Motor neuron (in vitro differentiated cells): Measurements from ENCODE around the gene SEZ6L. TPM values are rescaled to one million over a fixed set of nuclear protein-coding genes. Genes with fewer than 3 reads are reported as not detected.

Experiments used
- ATAC-seq, 8 experiments: fragments of 200-7000 bp; cut with Tn5 transposase; replicated peaks in 6 of 8; 2 replicates each; pipeline ENCODE4 v1.8.0; 2021; ENCODE audit warnings: mild to moderate bottlenecking in 8 of 8, moderate library complexity in 8 of 8
- H3K27ac ChIP-seq, 2 donors: fragments of 250-450 bp; sonication (Bioruptor Pico); 2 replicates each; pipeline ENCODE4 v1.9.0; 2021; ENCODE audit warnings: antibody characterized with exemption in 2 of 2, mild to moderate bottlenecking in 2 of 2, moderate library complexity in 1 of 2
- H3K4me1 ChIP-seq, 2 donors: fragments of 250-450 bp; sonication (Bioruptor Pico); replicated peaks in 1 of 2; 2 replicates each; pipeline ENCODE4 v1.6.1; 2021; ENCODE audit warnings: antibody characterized with exemption in 2 of 2, mild to moderate bottlenecking in 2 of 2, moderate library complexity in 1 of 2
- H3K4me3 ChIP-seq, 5 donors: fragments of 250-450 bp; sonication (Bioruptor Pico); 2 replicates each; pipeline ENCODE4 v1.9.0; 2021; ENCODE audit warnings: antibody characterized with exemption in 5 of 5, mild to moderate bottlenecking in 5 of 5, moderate library complexity in 4 of 5
- WGBS, 10 experiments: fragments of 450-650 bp; shearing (Covaris generic); methylation state at CpG; one replicate each; pipeline ENCODE4 v1.0.0; 2022; 5-methylcytosine and 5-hydroxymethylcytosine counted together
- in situ Hi-C, 9 experiments: fragments of 400-800 bp; cut with MboI; loops; one replicate each; pipeline ENCODE4 v1.15.0; 2021; ENCODE audit warnings: low sequenced_read_pairs in 9 of 9, low pct_unique_long_range_greater_than_20kb in 2 of 9; ENCODE audit not compliant: unreplicated experiment in 9 of 9
- total RNA-seq, 8 experiments: library from RNA; unstranded; fragments of 300-600 nt; gene quantifications; 2 replicates each; pipeline versions ENCODE4 v1.2.3 to v1.2.4, GENCODE V29; 2022

SEZ6L gene
- total RNA-seq, 8 experiments from 2014 or later, result 0.10 to 27.5 (median 3.8) TPM; not detected in 1

- H3K27ac ChIP-seq, result no peak overlapping the region
- H3K4me1 ChIP-seq, result peaks cover 21 to 22% of the 10 kb centered on the region in 2 donors
- ATAC-seq, result peak in 5 of 8 experiments; percentile 30 to 58 (median 47)
- H3K4me3 ChIP-seq, result no peak overlapping the region
- WGBS, 10 experiments, result 74 to 83% methylated on average over 2 to 4 of the region's 6 CpGs; no CpG with 5 or more reads in 8 of the 10 experiments
- in situ Hi-C loops, result no loop called here
Observed at GRCh38 chr22:26265909-26266308, 96.6 kb downstream of the SEZ6L start.

- WGBS, 10 experiments, result 0 to 20% (median 11%) methylated on average over 1 of the region's 1 CpG; no CpG with 5 or more reads in 5 of the 10 experiments
- H3K4me3 ChIP-seq, result no peak overlapping the region
- H3K27ac ChIP-seq, result no peak overlapping the region
- in situ Hi-C loops, result no loop called here
- peaks cover 21 to 22% of the 10 kb centered on the region in 2 donors for H3K4me1 ChIP-seq
- ATAC-seq, result peak in 3 of 8 experiments; percentile 35 to 76 (median 45)
Observed at GRCh38 chr22:26267856-26268255, 98.6 kb downstream of the SEZ6L start.

- 0 to 62% (median 30%) methylated on average over 1 to 5 of the region's 7 CpGs; no CpG with 5 or more reads in 1 of the 10 experiments for WGBS, 10 experiments
- Histone ChIP-seq H3K4me1 (peaks cover 21 to 22% of the 10 kb centered on the region in 2 donors), H3K4me3 (no peak overlapping the region), H3K27ac (peak overlapping the region in 1 of 2 donors; percentile 7)
- ATAC-seq, result peak in 1 of 8 experiments; percentile 51
- in situ Hi-C loops, result no loop called here
Observed at GRCh38 chr22:26269572-26269971, 100.3 kb downstream of the SEZ6L start.

GRCh38 chr22:26271427-26271826, 102.2 kb downstream of the SEZ6L start:
- 10 to 100% (median 61%) methylated on average over 1 to 5 of the region's 6 CpGs; no CpG with 5 or more reads in 2 of the 10 experiments for WGBS, 10 experiments
- ATAC-seq, result peak in 2 of 8 experiments; percentile 30 to 46
- in situ Hi-C loops, result no loop called here
- no peak overlapping the region for H3K4me3 ChIP-seq
- H3K27ac ChIP-seq, result no peak overlapping the region
- H3K4me1 ChIP-seq, result peaks cover 29% of the 10 kb centered on the region in 2 donors

- no peak overlapping the region for H3K27ac ChIP-seq
- peaks cover 39 to 40% of the 10 kb centered on the region in 2 donors for H3K4me1 ChIP-seq
- in situ Hi-C loops, result no loop called here
- WGBS, 10 experiments, result 0 to 100% (median 50%) methylated on average over 1 to 7 of the region's 12 CpGs; no CpG with 5 or more reads in 2 of the 10 experiments
- no peak for ATAC-seq
- no peak overlapping the region for H3K4me3 ChIP-seq
Observed at GRCh38 chr22:26273011-26273675, 103.9 kb downstream of the SEZ6L start.

- peak in 5 of 8 experiments; percentile 90 to 94 (median 92) for ATAC-seq
- 0 to 33% (median 8%) methylated on average over 1 to 10 of the region's 11 CpGs for WGBS, 10 experiments
Observed at GRCh38 chr22:26276529-26277160, 107.4 kb downstream of the SEZ6L start.

GRCh38 chr22:26281941-26282340, 112.7 kb downstream of the SEZ6L start:
- Histone ChIP-seq H3K27ac (no peak overlapping the region), H3K4me1 (peaks cover 16 to 17% of the 10 kb centered on the region in 2 donors), H3K4me3 (no peak overlapping the region)
- in situ Hi-C loops, result no loop called here
- WGBS, 10 experiments, result 4 to 100% (median 66%) methylated on average over 1 to 4 of the region's 4 CpGs; no CpG with 5 or more reads in 1 of the 10 experiments
- peak in 3 of 8 experiments; percentile 7 to 53 (median 15) for ATAC-seq

More at GRCh38 chr22:26276529-26277160, 107.4 kb downstream of the SEZ6L start:
- H3K4me3 ChIP-seq, result no peak overlapping the region
- no peak overlapping the region for H3K27ac ChIP-seq
- in situ Hi-C loops, result no loop called here
- H3K4me1 ChIP-seq, result peaks cover 24 to 25% of the 10 kb centered on the region in 2 donors

GRCh38 chr22:26283330-26283729, 114.1 kb downstream of the SEZ6L start:
- no peak overlapping the region for H3K27ac ChIP-seq
- peaks cover 3 to 5% of the 10 kb centered on the region in 2 donors for H3K4me1 ChIP-seq
- WGBS, 10 experiments, result 0 to 100% (median 85%) methylated on average over 2 of the region's 2 CpGs
- ATAC-seq, result no peak
- H3K4me3 ChIP-seq, result no peak overlapping the region
- in situ Hi-C loops, result no loop called here

GRCh38 chr22:26285632-26286031, 116.4 kb downstream of the SEZ6L start:
- Histone ChIP-seq H3K27ac (no peak overlapping the region), H3K4me1 (peaks cover 10 to 12% of the 10 kb centered on the region in 2 donors), H3K4me3 (no peak overlapping the region)
- no peak for ATAC-seq
- in situ Hi-C loops, result no loop called here
- WGBS, 10 experiments, result 6 to 100% (median 78%) methylated on average over 1 to 4 of the region's 5 CpGs; no CpG with 5 or more reads in 1 of the 10 experiments

GRCh38 chr22:26286091-26286820, 117.0 kb downstream of the SEZ6L start:
- H3K4me1 ChIP-seq, result peaks cover 10 to 12% of the 10 kb centered on the region in 2 donors
- no peak overlapping the region for H3K4me3 ChIP-seq
- no peak overlapping the region for H3K27ac ChIP-seq
- ATAC-seq, result no peak
- in situ Hi-C loops, result no loop called here
- WGBS, 10 experiments, result 2 to 90% (median 58%) methylated on average over 2 to 10 of the region's 10 CpGs

GRCh38 chr22:26287382-26288225, 118.3 kb downstream of the SEZ6L start:
- Histone ChIP-seq H3K27ac (no peak overlapping the region), H3K4me3 (no peak overlapping the region), H3K4me1 (peaks cover 7 to 8% of the 10 kb centered on the region in 2 donors)
- 21 to 100% (median 93%) methylated on average over 2 to 7 of the region's 7 CpGs for WGBS, 10 experiments
- in situ Hi-C loops, result no loop called here
- no peak for ATAC-seq

- WGBS, 10 experiments, result 51 to 79% (median 72%) methylated on average over 3 to 13 of the region's 13 CpGs; no CpG with 5 or more reads in 4 of the 10 experiments
- in situ Hi-C loops, result no loop called here
- peak in 5 of 8 experiments; percentile 24 to 62 (median 46) for ATAC-seq
- H3K27ac ChIP-seq, result no peak overlapping the region
- peaks cover 7 to 8% of the 10 kb centered on the region in 2 donors for H3K4me1 ChIP-seq
- no peak overlapping the region for H3K4me3 ChIP-seq
Observed at GRCh38 chr22:26289611-26290101, 120.4 kb downstream of the SEZ6L start.
